GM18909 (cell line): Measurements from ENCODE around the gene KRTAP4-16.
"Not testable (repeated sequence)": the region's sequence is repeated elsewhere in the genome, so short reads cannot be mapped to it uniquely, and the experiment has no call there.

Experiments used
- ATAC-seq: cut with Tn5 transposase; IDR thresholded peaks from one replicate; pipeline ENCODE4 v1.9.1; 2021; ENCODE audit warnings: mild to moderate bottlenecking; ENCODE audit not compliant: unreplicated experiment, poor library complexity

Gene KRTAP4-16

GRCh38 chr17:41082626-41083025, 19.4 kb downstream of the KRTAP4-16 start:
- no peak for ATAC-seq

DNA sequence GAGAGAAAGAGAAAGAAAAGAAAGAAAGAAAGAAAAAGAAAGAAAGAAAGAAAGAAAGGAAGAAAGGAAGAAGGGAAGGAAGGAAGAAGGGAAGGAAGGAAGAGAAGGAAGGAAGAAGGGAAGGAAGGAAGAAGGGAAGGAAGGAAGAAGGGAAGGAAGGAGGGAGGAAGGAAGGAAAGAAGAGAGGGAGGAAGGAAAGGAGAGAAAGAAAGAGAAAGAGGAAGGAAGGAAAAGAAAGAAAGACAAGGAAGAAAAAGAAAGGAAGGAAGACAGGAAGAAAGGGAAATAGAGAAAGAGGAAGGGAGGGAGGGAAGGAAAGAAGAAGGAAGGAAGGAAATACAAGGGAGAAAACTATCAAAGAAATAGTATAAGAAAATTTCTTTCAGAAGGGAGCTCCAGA, 25.2 kb downstream of the KRTAP4-16 start:
- ATAC-seq = no peak

GRCh38 chr17:41073676-41074075, 28.3 kb downstream of the KRTAP4-16 start:
- no peak for ATAC-seq

GRCh38 chr17:41071606-41072360, 30.2 kb downstream of the KRTAP4-16 start:
- ATAC-seq = no peak

- no peak for ATAC-seq
Measured at GRCh38 chr17:41069031-41069430, 33.0 kb downstream of the KRTAP4-16 start.

DNA sequence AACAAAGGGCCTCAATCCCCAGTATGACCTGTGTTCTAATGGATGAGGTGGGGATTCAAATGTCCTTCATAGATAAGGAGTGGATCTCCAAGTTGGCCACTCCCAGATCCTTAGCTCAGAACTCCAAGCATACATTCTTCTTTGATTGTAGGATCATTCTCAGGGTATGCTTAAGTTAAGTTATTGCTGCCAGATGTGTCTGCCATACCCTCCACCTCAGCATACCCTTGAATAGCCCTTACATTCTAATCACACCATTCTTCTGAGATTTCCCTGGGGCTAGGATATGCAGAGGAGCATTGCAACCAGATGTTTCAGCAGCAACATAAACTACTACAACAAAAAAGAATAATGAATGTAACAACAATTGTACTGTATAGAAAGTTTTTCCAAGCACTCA, 34.7 kb downstream of the KRTAP4-16 start:
- no peak for ATAC-seq

- ATAC-seq = no peak
Measured at GRCh38 chr17:41065829-41066624, 36.0 kb downstream of the KRTAP4-16 start, which contains the start of gene KRTAP2-4. TSS of gene KRTAP2-4 (minus strand) at chr17:41065879. CDS start at chr17:41065845, 34 bp downstream.

- not testable (repeated sequence) for ATAC-seq
Measured at GRCh38 chr17:41065016-41065689, 36.9 kb downstream of the KRTAP4-16 start.

DNA sequence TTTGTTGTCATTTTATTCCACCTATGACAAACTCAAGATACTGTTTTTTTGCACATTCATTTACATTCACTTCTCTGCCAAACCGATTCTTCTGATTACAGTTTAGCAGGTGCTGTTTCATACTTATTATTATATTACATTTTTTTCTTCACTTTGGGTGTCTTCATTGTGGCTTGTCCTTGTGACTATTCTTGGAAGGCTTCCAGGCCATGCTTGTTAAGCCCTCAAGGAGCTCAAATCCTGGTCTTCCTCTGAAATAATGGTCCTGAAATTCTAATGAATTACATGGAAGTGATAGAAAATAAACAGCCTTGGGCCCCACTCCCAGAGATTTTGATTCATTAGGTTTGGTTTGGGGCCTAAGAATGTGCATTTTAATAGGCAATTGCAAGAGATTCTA, 37.7 kb downstream of the KRTAP4-16 start:
- no peak for ATAC-seq

DNA sequence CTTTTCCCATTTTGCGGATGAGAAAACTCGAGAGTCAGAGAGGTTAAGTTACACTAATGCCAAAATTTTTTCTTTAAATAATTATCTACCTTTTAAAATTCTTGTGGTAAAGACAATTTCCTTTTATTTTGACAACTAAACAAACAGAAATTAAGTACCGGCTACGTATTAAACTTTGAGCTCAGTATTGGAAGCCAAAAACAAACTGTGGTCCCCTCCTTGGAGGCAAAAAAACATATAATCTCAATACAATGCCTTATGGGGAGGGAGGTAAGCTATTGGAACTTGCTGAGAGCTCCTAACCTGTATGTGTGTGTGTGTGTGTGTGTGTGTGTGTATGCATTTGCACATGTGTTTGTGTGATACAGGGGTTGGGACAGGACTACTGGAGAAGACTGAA, 38.6 kb downstream of the KRTAP4-16 start:
- ATAC-seq = no peak

GRCh38 chr17:41061964-41062363, 40.0 kb downstream of the KRTAP4-16 start:
- ATAC-seq = no peak

GRCh38 chr17:41060052-41060604, 41.9 kb downstream of the KRTAP4-16 start, which contains the start of gene KRTAP2-3:
TSS of gene KRTAP2-3 (minus strand) at chr17:41060114. CDS start at chr17:41060050, 64 bp downstream.
- no peak for ATAC-seq

- ATAC-seq = not testable (repeated sequence)
Measured at GRCh38 chr17:41059276-41060051, 42.5 kb downstream of the KRTAP4-16 start.

- no peak for ATAC-seq
Measured at GRCh38 chr17:41058741-41059140, 43.3 kb downstream of the KRTAP4-16 start.

- no peak for ATAC-seq
Measured at GRCh38 chr17:41057547-41057946, 44.5 kb downstream of the KRTAP4-16 start.

DNA sequence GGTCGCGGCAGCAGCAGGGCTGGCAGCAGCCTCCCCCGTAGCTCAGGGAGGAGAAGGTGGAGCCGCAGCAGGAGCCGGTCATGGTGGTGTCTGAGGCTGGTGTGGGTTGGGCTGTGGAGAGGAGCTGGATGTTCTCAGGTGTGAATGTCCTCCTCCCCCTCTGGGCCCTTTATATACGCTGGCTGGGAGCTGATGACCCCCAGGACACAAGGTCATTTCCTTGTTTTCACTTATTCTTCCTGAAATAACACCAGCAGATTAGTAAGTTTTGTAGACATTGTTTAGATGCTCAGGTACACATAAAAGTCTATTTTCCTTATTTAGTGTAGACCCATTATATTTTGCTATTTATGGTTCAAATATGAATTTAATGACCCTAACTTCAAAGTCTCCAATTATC, 46.9 kb downstream of the KRTAP4-16 start, which contains the start of gene KRTAP2-2:
KRTAP2-2 (minus strand) TSS at position 101 of the 400 bp plus-strand sequence; CDS start at position 82, 19 bp downstream.
- ATAC-seq = not testable (repeated sequence)

DNA sequence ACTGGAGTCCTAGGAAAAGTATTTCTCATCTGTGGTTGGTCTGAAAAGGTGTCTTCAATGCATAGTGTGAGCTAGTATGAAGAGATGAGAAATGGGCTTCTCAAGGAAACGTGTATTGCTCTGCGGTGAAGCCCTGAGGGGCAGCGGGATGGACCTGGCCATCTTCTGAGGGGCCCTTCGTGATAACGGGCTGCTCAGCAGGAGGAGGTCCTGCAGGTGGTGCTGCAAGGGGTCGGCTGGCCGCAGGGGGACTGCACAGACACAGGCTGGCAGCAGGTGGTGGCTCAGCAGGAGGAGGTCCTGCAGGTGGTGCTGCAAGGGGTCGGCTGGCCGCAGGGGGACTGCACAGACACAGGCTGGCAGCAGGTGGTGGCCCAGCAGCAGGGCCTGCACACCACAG, 47.5 kb downstream of the KRTAP4-16 start:
- ATAC-seq = not testable (repeated sequence)

DNA sequence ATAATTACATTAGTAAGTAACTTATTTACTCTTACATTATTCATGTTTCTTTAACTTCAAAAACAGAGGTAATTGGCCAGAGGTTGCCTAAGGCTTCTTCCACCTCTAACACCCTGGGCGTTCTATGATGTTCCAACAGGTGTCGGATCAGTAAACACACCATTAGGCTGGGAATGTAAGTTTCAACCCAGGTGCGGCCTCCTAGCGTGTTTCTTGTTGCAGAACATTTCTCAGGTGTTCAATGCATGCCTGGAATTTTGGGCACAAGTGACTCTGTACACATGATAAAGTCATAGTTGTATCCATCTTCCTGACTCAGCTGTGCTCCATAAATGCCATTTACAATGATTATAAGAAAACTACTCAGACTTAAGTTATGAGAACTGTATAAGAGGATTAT, 48.0 kb downstream of the KRTAP4-16 start:
- no peak for ATAC-seq

DNA sequence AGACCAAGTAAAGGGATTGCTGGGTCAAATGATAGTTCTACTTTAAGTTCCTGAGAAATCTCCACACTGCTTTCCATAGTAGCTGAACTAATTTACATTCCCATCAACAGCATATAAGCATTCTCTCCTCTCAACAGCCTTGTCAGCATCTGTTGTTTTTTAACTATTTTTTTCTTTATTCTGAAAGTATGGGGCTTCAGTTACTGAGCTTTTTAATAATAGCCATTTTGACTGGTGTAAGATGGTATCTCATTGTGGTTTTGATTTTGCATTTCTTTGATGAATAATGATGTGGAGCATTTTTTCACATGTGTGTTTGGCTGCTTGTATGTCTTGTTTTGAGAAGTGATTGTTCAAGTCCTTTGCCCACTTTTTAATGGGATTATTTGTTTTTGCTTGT, 49.4 kb downstream of the KRTAP4-16 start:
- ATAC-seq = no peak
